Measurements from ENCODE around the gene ZNF777.

DNA sequence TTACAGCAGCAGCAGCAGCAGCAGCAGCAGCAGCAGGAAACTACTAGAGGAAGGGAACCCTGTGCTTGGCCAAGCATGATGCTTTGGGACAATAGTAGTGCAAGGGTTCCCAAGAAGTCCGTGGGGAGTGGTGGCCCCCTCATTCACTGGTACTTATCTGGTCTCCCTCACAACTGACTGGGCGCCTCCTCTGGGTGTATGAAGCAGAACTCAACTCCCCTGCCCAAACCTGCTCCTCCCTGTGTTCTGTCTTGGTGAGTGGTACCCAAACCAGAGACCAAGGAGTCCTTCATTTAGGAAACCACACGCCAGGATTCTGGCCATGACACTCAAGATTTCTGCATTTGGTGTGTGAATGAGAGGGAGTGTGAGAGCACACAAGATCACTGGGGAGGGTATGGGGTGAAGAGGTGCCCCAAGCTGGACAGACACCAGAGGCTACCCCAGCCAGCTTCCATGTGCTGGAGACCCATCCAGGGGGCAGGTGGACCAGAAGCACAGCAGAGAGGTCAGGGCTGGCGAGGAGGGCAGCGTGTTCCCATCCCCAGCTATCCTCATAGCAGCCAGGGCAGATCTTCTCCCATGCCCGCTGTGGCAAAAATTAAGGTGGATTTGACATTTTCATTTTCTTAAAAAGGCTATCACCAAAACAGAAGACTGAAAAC, 10.6 kb upstream of the ZNF777 start:
- TF ChIP-seq, protein P1, sequence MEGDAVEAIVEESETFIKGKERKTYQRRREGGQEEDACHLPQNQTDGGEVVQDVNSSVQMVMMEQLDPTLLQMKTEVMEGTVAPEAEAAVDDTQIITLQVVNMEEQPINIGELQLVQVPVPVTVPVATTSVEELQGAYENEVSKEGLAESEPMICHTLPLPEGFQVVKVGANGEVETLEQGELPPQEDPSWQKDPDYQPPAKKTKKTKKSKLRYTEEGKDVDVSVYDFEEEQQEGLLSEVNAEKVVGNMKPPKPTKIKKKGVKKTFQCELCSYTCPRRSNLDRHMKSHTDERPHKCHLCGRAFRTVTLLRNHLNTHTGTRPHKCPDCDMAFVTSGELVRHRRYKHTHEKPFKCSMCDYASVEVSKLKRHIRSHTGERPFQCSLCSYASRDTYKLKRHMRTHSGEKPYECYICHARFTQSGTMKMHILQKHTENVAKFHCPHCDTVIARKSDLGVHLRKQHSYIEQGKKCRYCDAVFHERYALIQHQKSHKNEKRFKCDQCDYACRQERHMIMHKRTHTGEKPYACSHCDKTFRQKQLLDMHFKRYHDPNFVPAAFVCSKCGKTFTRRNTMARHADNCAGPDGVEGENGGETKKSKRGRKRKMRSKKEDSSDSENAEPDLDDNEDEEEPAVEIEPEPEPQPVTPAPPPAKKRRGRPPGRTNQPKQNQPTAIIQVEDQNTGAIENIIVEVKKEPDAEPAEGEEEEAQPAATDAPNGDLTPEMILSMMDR (IDR thresholded peaks at IDR 0.05), result no peak
- no peak for TF ChIP-seq EP300 (IDR thresholded peaks at IDR 0.05)
